K562 (cell line): ENCODE data around the gene SUFU. TPM values are rescaled to one million over a fixed set of nuclear protein-coding genes. Genes with fewer than 3 reads are reported as not detected.

Experiments
- ATAC-seq: fragments of 200-7000 bp; cut with Tn5 transposase; 3 replicates; pipeline ENCODE4 v1.9.1; 2020; ENCODE audit warnings: moderate library complexity
- BruUV-seq: library from RNA; stranded (reverse); fragments of 400-500 nt; replicated peaks from 2 replicates; lab custom pipeline; 2021; lab: Mats Ljungman, UMichigan
- CTCF ChIA-PET: fragments of 300-600 bp; formaldehyde crosslinking; extraction: SDS; loops from one replicate; lab custom pipeline; 2021; ENCODE audit warnings: low intra/inter-chr PET ratio; lab: Yijun Ruan, JAX
- POLR2A ChIA-PET: fragments of 300-600, 350-650 bp; sonication (Branson Sonifier 250); formaldehyde crosslinking; extraction: SDS; loops from one replicate; lab custom pipeline; 2021; ENCODE audit warnings: antibody characterized with exemption, inconsistent platforms; lab: Yijun Ruan, JAX
- DNase-seq, 4 experiments: peaks; one replicate each; pipeline versions ENCODE4 v3.0.0 to v3.0.0-alpha.2; 2011 to 2018; ENCODE audit warnings: low spot score in 3 of 4, mixed read lengths in 3 of 4; ENCODE audit errors: extremely low read depth in 1 of 4
- FAIRE-seq: peaks from 2 replicates; lab custom pipeline; 2011; peaks lifted over from hg19 to GRCh38; lab: Jason Lieb, UNC
- H2AFZ ChIP-seq: 2 replicates; pipeline ENCODE4 v1.6.0; 2011; ENCODE audit warnings: low read depth, low read length, control low read depth, inconsistent platforms
- H3K27ac ChIP-seq: fragments of 200-600 bp; 3 replicates; pipeline ENCODE4 v1.8.0; 2011; ENCODE audit warnings: low read depth, mild to moderate bottlenecking, control low read depth, inconsistent platforms, low read length, moderate library complexity, mixed read lengths; ENCODE audit errors: extremely low read depth
- H3K27me3 ChIP-seq, 2 experiments: fragments of 300-600 bp in 1 of 2; 2 replicates in 1 of 2; 3 replicates in 1 of 2; pipeline versions ENCODE4 v1.6.0 to v1.8.0; 2011; ENCODE audit warnings: inconsistent platforms in 2 of 2, low read length in 2 of 2, mild to moderate bottlenecking in 1 of 2, mixed read lengths in 1 of 2, moderate library complexity in 1 of 2; ENCODE audit not compliant: control insufficient read depth in 2 of 2, insufficient read depth in 2 of 2
- H3K36me3 ChIP-seq: fragments of 300-600 bp; 3 replicates; pipeline ENCODE4 v1.8.0; 2011; ENCODE audit warnings: mild to moderate bottlenecking, low read length, inconsistent platforms; ENCODE audit not compliant: control insufficient read depth, insufficient read depth
- H3K4me1 ChIP-seq, 2 experiments: fragments of 200-600 bp in 1 of 2; replicated peaks in 1 of 2; 2 replicates in 1 of 2; 3 replicates in 1 of 2; pipeline versions ENCODE4 v1.5.1 to v1.8.0; 2011; ENCODE audit warnings: inconsistent platforms in 2 of 2, low read length in 2 of 2, mild to moderate bottlenecking in 1 of 2, mixed read lengths in 1 of 2, moderate library complexity in 1 of 2; ENCODE audit not compliant: control insufficient read depth in 2 of 2, insufficient read depth in 2 of 2
- H3K4me2 ChIP-seq: 2 replicates; pipeline ENCODE4 v1.6.1; 2011; ENCODE audit warnings: low read length, control low read depth, inconsistent platforms, mixed read lengths; ENCODE audit not compliant: insufficient read depth
- H3K4me3 ChIP-seq: fragments of 200-600 bp; sonication (generic), shearing (Covaris generic); 2 replicates; pipeline ENCODE4 v1.5.1; 2016; ENCODE audit warnings: control low read depth, inconsistent platforms
- H3K79me2 ChIP-seq: fragments of 200-600 bp; 3 replicates; pipeline ENCODE4 v1.8.0; 2011; ENCODE audit warnings: low read length, inconsistent platforms; ENCODE audit not compliant: control insufficient read depth, insufficient read depth
- H3K9ac ChIP-seq, 2 experiments: 2 replicates each; pipeline versions ENCODE4 v1.6.0 to v1.6.1; 2011; ENCODE audit warnings: low read depth in 2 of 2, low read length in 2 of 2, control low read depth in 1 of 2, inconsistent platforms in 1 of 2, mild to moderate bottlenecking in 1 of 2, mixed read lengths in 1 of 2; ENCODE audit not compliant: insufficient read depth in 1 of 2
- H3K9me1 ChIP-seq: one replicate; pipeline ENCODE4 v1.6.0; 2011; ENCODE audit warnings: inconsistent platforms, mild to moderate bottlenecking, low read length, moderate library complexity; ENCODE audit not compliant: control insufficient read depth, insufficient read depth
- H3K9me3 ChIP-seq: replicated peaks from 2 replicates; pipeline ENCODE4 v1.5.1; 2011; ENCODE audit warnings: low read depth, low read length, inconsistent platforms; ENCODE audit not compliant: control insufficient read depth, insufficient read depth
- H4K20me1 ChIP-seq: replicated peaks from 2 replicates; pipeline ENCODE4 v1.6.1; 2011; ENCODE audit warnings: low read length, inconsistent platforms, mixed read lengths; ENCODE audit not compliant: control insufficient read depth, insufficient read depth
- CTBP1 ChIP-seq: fragments of 450-650 bp; IDR thresholded peaks from 2 replicates; pipeline ENCODE4 v1.6.1; 2016; ENCODE audit warnings: borderline replicate concordance
- DLX4 ChIP-seq: fragments of 250-450 bp; sonication (Bioruptor Pico); IDR thresholded peaks from 2 replicates; pipeline ENCODE4 v1.6.1; 2021; ENCODE audit warnings: mild to moderate bottlenecking
- FOXA1 ChIP-seq: fragments of 450-650 bp; IDR thresholded peaks from 2 replicates; pipeline ENCODE4 v1.6.1; 2016; ENCODE audit warnings: mild to moderate bottlenecking, borderline replicate concordance
- NCOR1 ChIP-seq: fragments of 450-650 bp; IDR thresholded peaks from 2 replicates; pipeline ENCODE4 v1.6.1; 2016; ENCODE audit warnings: mild to moderate bottlenecking, moderate library complexity
- PREB ChIP-seq: sonication (generic); formaldehyde crosslinking; IDR thresholded peaks from 2 replicates; pipeline ENCODE4 v1.8.1; 2023; ENCODE audit warnings: mild to moderate bottlenecking, missing genetic modification reagents
- TFE3 ChIP-seq: fragments of 450-650 bp; formaldehyde crosslinking; IDR thresholded peaks from 2 replicates; pipeline ENCODE4 v1.4.0; 2020; ENCODE audit warnings: mild to moderate bottlenecking, mixed read lengths
- ZNF239 ChIP-seq: fragments of 250-450 bp; sonication (Bioruptor Pico); IDR thresholded peaks from 2 replicates; pipeline ENCODE4 v1.4.0; 2020; ENCODE audit warnings: mild to moderate bottlenecking
- ZNF551 ChIP-seq: fragments of 250-450 bp; sonication (Bioruptor Pico); IDR thresholded peaks from 2 replicates; pipeline ENCODE4 v1.5.0; 2021; ENCODE audit warnings: mild to moderate bottlenecking, moderate library complexity
- ZZZ3 ChIP-seq: fragments of 450-650 bp; IDR thresholded peaks from 2 replicates; pipeline ENCODE4 v1.6.1; 2016; ENCODE audit warnings: antibody characterized with exemption, mild to moderate bottlenecking, moderate library complexity
- whole genome bisulfite sequencing: fragments of 100-300 bp; shearing (Covaris generic); methylation state at CpG from one replicate; pipeline ENCODE4 v1.1.6; 2016; ENCODE audit warnings: low coverage, mixed read lengths; ENCODE audit not compliant: insufficient coverage; ENCODE audit errors: missing lambda C conversion rate; 5-methylcytosine and 5-hydroxymethylcytosine counted together
- in situ Hi-C: fragments of 300-500 bp; cut with MboI; formaldehyde crosslinking; loops from 4 replicates; pipeline ENCODE4 v1.15.0; 2018; ENCODE audit warnings: inconsistent platforms, mixed read lengths
- intact Hi-C: fragments of 100-400 bp; cut with micrococcal nuclease; formaldehyde crosslinking; loops from 2 replicates; pipeline ENCODE4 v1.14.2; 2022
- polyA plus RNA-seq, 8 experiments: library from polyadenylated mRNA; depleted of rRNA in 4 of 8; stranded (reverse) in 5 of 8; unstranded in 3 of 8; fragments of >200 nt; fragmentation: Nextera tagmentation in 2 of 8; fragmentation: Illumina TruSeq in 1 of 8; extraction: Ambion mirVana in 2 of 8; extraction: Trizol in 1 of 8; gene quantifications; 2 replicates each; pipeline versions ENCODE4 v1.2.1 to v1.2.3, GENCODE V29; 2011 to 2014; ENCODE audit warnings: inconsistent platforms in 1 of 8, missing spikeins in 1 of 8
- total RNA-seq, 7 experiments: library from RNA; depleted of rRNA in 6 of 7; stranded (reverse); fragments of >200 nt in 6 of 7; fragmentation: Illumina TruSeq in 2 of 7; extraction: Trizol in 2 of 7; gene quantifications; 2 replicates each; pipeline versions ENCODE4 v1.2.1 to v1.2.3, GENCODE V29; 2011 to 2021; ENCODE audit warnings: low replicate concordance in 1 of 7
- TF ChIP-seq, protein P1 (sequence below), 2 experiments: IDR thresholded peaks; 2 replicates each; pipeline ENCODE4 v1.6.1; 2011; ENCODE audit warnings: borderline replicate concordance in 1 of 2, control low read depth in 1 of 2, low read depth in 1 of 2, low read length in 1 of 2, mild to moderate bottlenecking in 1 of 2, mixed read lengths in 1 of 2, moderate library complexity in 1 of 2; ENCODE audit not compliant: insufficient read depth in 1 of 2, insufficient read length in 1 of 2, poor library complexity in 1 of 2, severe bottlenecking in 1 of 2; ENCODE audit errors: extremely low read depth in 1 of 2

SUFU gene
- total and polyA plus RNA-seq, 9 of the 15 experiments (the other 6 are each of a cell fraction or from before 2014, with no cell fraction given): 0.59 to 6.3 (median 0.82) TPM

DNA sequence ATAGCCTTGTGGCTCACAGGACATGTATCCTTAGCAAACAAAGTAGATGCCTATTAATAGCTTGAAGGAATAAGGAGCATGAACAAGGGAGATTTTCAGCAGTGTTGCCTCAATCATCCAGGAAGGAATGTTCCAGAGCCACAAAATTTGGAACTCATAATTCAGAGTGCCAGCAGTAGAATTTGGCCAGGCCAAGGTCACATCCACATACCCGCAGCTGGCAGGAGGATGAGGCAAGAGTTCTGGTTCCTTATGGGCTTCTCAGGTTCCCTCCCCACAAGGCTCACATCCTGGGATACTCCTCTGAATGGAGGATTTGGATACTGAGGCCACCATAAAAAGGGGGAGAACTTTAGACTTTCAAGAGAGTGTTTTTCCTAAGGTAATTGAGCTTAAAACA, 45.8 kb downstream of the SUFU start:
- ChIA-PET POLR2A (no interaction called here), CTCF (no interaction called here)
- H2AFZ ChIP-seq: no peak overlapping the region
- no peak overlapping the region for H3K9ac ChIP-seq
- no TSS peak for BruUV-seq
- no peaks in the 10 kb centered on the region for H3K9me1 ChIP-seq
- no peak overlapping the region for H3K4me3 ChIP-seq
- no peak for DNase-seq
- ATAC-seq: no peak
- no peak overlapping the region for H3K27ac ChIP-seq
- WGBS: 100% methylated on average over 1 of the region's 1 CpG
- no peak overlapping the region for H3K4me2 ChIP-seq
- in situ Hi-C loops (no loop called here), intact Hi-C loops (no loop called here)
- H3K4me1 ChIP-seq: peaks cover 4 to 5% of the 10 kb centered on the region in 2 experiments; a peak in 3 of 5 replicates
- no peaks in the 10 kb centered on the region for H4K20me1 ChIP-seq
- no peaks in the 10 kb centered on the region for H3K9me3 ChIP-seq
- no peaks in the 10 kb centered on the region for H3K79me2 ChIP-seq
- no peaks in the 10 kb centered on the region for H3K27me3 ChIP-seq
- FAIRE-seq: no peak
- TF ChIP-seq TFE3 (no peak), ZNF551 (CRISPR knock-in tag) (no peak), NCOR1 (no peak), DLX4 (no peak), FOXA1 (no peak), CTBP1 (no peak), ZNF239 (CRISPR knock-in tag) (no peak), ZZZ3 (no peak), PREB (CRISPR knock-in tag) (no peak)
- TF ChIP-seq, protein P1, sequence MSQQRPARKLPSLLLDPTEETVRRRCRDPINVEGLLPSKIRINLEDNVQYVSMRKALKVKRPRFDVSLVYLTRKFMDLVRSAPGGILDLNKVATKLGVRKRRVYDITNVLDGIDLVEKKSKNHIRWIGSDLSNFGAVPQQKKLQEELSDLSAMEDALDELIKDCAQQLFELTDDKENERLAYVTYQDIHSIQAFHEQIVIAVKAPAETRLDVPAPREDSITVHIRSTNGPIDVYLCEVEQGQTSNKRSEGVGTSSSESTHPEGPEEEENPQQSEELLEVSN (IDR thresholded peaks at IDR 0.05; ENCODE audit: borderline replicate concordance in 1 of 2, extremely low read depth in 1 of 2, insufficient read depth in 1 of 2, insufficient read length in 1 of 2, low read depth in 1 of 2, low read length in 1 of 2, poor library complexity in 1 of 2, severe bottlenecking in 1 of 2): no peak
- no peaks in the 10 kb centered on the region for H3K36me3 ChIP-seq
